ENCODE results near the gene TCERG1L.
"Not testable (repeated sequence)": the region's sequence is repeated elsewhere in the genome, so short reads cannot be mapped to it uniquely, and the experiment has no call there.

- not testable (repeated sequence) for TF ChIP-seq CTCF, POLR2A (IDR thresholded peaks at IDR 0.05)
Observed at GRCh38 chr10:131078882-131079280, 232.6 kb downstream of the TCERG1L start.
